Brain microvascular endothelial cell (primary cell): Measurements from ENCODE around the gene GPC5.

Experiments used
- DNase-seq: peaks from one replicate; pipeline ENCODE4 v3.0.0-alpha.2; 2020
- H3K27ac ChIP-seq: fragments of 250-450 bp; sonication (Bioruptor Pico); 2 replicates; pipeline ENCODE4 v1.5.1; 2020; ENCODE audit warnings: mild to moderate bottlenecking, moderate library complexity
- H3K27me3 ChIP-seq: fragments of 250-450 bp; sonication (Bioruptor Pico); replicated peaks from 2 replicates; pipeline ENCODE4 v1.5.1; 2020; ENCODE audit warnings: mild to moderate bottlenecking
- H3K36me3 ChIP-seq: fragments of 250-450 bp; sonication (Bioruptor Pico); replicated peaks from 2 replicates; pipeline ENCODE4 v1.5.1; 2020; ENCODE audit warnings: mild to moderate bottlenecking
- H3K4me3 ChIP-seq: 2 replicates; pipeline ENCODE4 v1.5.1; 2011; ENCODE audit warnings: low read depth, mild to moderate bottlenecking, control low read depth, low read length, moderate library complexity
- CTCF ChIP-seq: IDR thresholded peaks from 2 replicates; pipeline ENCODE4 v1.5.1; 2011; ENCODE audit warnings: low read depth, mild to moderate bottlenecking, moderate library complexity, low read length, control low read depth, inconsistent platforms; ENCODE audit errors: missing control alignments
- in situ Hi-C: cut with HindIII; loops from 2 replicates; pipeline ENCODE4 v1.10.0; 2017; ENCODE audit warnings: low sequenced_read_pairs, low pct_ligation_motif_present

GPC5 gene

GRCh38 chr13:91523116-91523515 is 124.7 kb downstream of the GPC5 start:
- Histone ChIP-seq H3K4me3 (no peak overlapping the region), H3K36me3 (no peaks in the 10 kb centered on the region), H3K27ac (no peak overlapping the region), H3K27me3 (no peaks in the 10 kb centered on the region)
- in situ Hi-C loops, result no loop called here
- no peak for DNase-seq
- no peak for TF ChIP-seq CTCF

GRCh38 chr13:91526543-91527033 is 128.2 kb downstream of the GPC5 start:
- in situ Hi-C loops, result no loop called here
- Histone ChIP-seq H3K36me3 (no peaks in the 10 kb centered on the region), H3K4me3 (no peak overlapping the region), H3K27me3 (no peaks in the 10 kb centered on the region), H3K27ac (no peak overlapping the region)
- DNase-seq, result no peak
- TF ChIP-seq CTCF, result no peak

GRCh38 chr13:91529739-91530482 is 131.5 kb downstream of the GPC5 start:
- Histone ChIP-seq H3K27me3 (no peaks in the 10 kb centered on the region), H3K4me3 (no peak overlapping the region), H3K27ac (no peak overlapping the region), H3K36me3 (no peaks in the 10 kb centered on the region)
- no peak for TF ChIP-seq CTCF
- DNase-seq, result no peak
- in situ Hi-C loops, result no loop called here

- no peak for DNase-seq
- Histone ChIP-seq H3K36me3 (no peaks in the 10 kb centered on the region), H3K27me3 (no peaks in the 10 kb centered on the region), H3K4me3 (no peak overlapping the region), H3K27ac (no peak overlapping the region)
- TF ChIP-seq CTCF, result no peak
- in situ Hi-C loops, result no loop called here
These were observed 133.2 kb downstream of the GPC5 start for GRCh38 chr13:91531646-91532045.

GRCh38 chr13:91533354-91533753 is 134.9 kb downstream of the GPC5 start:
- no peak for DNase-seq
- Histone ChIP-seq H3K4me3 (no peak overlapping the region), H3K27me3 (no peaks in the 10 kb centered on the region), H3K27ac (no peak overlapping the region), H3K36me3 (no peaks in the 10 kb centered on the region)
- in situ Hi-C loops, result no loop called here
- no peak for TF ChIP-seq CTCF

- Histone ChIP-seq H3K27me3 (no peaks in the 10 kb centered on the region), H3K27ac (no peak overlapping the region), H3K36me3 (no peaks in the 10 kb centered on the region), H3K4me3 (no peak overlapping the region)
- in situ Hi-C loops, result no loop called here
- TF ChIP-seq CTCF, result no peak
- no peak for DNase-seq
These were observed 136.6 kb downstream of the GPC5 start for GRCh38 chr13:91534996-91535395.
